GM04503 (cell line): Measurements from ENCODE around the gene IL1RAPL1.
"Not testable (repeated sequence)": the region's sequence is repeated elsewhere in the genome, so short reads cannot be mapped to it uniquely, and the experiment has no call there.

ENCODE experiments used
- DNase-seq: peaks from one replicate; pipeline ENCODE4 v3.0.0-alpha.2; 2012; ENCODE audit warnings: low read depth

Gene IL1RAPL1

GRCh38 chrX:29275928-29276327, 688.7 kb downstream of the IL1RAPL1 start:
- no peak for DNase-seq

DNA sequence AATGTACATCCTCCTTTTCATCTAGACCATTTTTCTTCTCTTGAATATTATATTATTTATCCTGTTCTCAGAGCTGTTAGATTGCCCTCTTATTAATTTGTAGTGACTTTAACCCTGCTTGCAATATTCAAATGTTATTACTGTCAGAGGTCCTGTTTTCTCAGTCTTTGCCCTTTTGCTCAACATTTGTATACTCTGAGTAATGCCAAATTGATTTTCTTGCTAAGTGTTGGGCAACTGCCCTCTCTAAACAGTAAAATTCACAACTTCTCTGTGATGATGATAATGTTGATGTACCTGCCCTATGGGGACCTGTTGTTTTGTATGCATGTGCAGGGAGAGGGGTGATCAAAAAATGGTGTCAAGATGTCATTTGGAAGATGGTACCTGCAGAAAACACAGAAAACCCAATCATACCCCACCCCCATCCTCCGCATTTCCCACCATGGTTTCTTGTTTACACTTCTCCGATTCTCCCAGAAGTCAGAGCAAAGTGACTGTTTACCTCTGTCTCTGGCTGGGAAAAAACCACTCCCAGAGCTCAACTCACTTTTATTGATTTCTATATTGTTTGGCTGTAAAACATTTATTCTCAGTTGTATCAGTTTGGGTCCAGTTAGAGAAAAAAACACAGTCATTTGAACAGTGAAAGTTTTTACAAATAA, 694.0 kb downstream of the IL1RAPL1 start:
- no peak for DNase-seq

DNA sequence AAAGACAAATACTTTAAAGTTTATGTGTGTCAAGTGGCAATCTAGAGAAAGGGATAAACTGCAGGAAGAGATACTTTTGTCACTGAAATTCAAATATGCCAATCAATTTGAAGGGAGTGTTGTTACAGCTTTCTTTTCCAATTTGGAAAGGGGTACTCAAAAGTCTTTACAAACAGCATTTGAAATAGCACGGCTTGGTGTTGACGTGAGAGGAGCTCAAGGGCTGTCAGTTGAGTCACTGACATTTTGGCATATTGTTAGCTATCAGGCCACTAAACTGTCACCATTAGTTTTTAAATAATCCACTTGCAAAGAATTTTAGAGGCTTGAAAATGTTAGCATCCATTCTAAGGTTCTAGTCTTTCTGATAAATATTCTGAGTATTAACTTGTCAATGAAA, 698.4 kb downstream of the IL1RAPL1 start:
- DNase-seq: no peak

- no peak for DNase-seq
These were observed 708.9 kb downstream of the IL1RAPL1 start for GRCh38 chrX:29295987-29296680.

- DNase-seq: no peak
These were observed 710.0 kb downstream of the IL1RAPL1 start for GRCh38 chrX:29297171-29297800.

DNA sequence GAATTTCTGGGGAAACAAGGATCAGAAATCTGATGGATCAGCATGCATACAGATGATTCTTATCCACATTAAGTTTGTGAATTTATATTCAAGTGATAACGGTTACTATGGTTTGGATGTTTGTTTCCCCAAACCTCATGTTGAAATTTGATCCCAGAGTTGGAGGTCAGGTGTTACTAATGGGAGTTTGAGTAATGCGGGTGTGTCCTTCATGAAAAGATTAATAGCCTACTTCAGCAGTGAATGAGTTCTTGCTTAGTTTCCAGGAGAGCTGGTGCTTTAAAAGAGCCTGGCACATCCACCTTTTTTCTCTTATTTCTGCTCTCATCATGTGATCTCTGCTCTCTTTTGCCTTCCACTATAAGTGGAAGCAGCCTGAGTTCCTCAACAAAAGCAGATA, 712.4 kb downstream of the IL1RAPL1 start:
- DNase-seq: no peak

DNA sequence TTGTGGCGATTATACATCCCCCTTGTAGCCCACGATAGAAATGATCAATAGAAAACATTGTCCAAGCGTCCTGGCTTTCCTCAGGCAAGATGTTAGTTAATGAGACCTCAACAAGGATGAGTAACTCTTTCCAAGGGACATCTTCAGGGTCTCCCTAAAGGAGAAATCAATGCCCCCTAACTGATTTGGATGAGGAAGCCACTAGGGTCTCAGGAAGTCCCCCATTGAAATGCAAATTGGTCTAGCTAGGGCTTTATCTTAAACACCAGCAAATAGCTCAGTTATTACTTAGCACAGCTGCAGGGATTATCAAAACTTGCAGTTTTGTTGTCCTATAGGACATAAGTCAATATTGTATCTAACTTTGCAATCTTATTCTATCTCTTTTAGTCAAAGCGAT, 721.5 kb downstream of the IL1RAPL1 start:
- DNase-seq: no peak

DNA sequence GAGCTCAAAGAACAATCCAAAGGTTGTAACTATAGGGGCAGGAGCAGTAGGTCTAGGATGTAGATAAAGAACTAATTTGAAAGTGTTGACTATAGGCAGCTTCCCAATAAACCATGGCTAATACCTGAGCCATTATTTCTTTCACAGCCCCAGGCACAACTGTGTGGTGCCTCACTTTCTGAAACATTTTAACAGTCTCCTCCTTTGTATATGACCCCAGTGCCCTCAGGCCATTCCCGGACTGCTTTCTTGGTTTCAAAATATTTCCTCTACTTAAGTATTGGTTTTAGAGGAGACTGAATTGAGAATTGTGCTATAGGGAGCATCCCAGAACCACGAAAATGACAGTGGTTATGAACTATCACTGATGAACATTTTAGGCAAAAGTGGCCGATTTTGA, 728.7 kb downstream of the IL1RAPL1 start:
- no peak for DNase-seq

DNA sequence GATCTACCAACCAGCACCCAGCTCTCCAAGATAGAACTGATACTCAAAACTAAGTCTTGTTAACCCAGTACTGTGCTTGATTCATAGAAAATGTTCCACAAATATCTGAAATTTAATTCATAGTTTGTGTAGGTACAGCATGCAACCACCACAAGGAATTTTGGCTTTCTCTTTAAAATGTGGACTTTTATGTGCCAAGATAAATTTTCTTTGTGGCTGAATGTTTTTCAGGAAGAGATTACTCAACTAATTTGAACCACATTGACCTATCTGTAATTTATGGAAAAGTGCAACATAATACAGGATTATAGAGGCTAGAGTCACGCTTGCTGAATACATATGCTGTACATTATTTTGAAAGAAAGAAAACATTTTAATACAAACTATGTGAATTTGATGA, 730.8 kb downstream of the IL1RAPL1 start:
- no peak for DNase-seq

- DNase-seq: not testable (repeated sequence)
These were observed 745.2 kb downstream of the IL1RAPL1 start for GRCh38 chrX:29332429-29332828.

- DNase-seq: not testable (repeated sequence)
These were observed 745.8 kb downstream of the IL1RAPL1 start for GRCh38 chrX:29333091-29333490.

DNA sequence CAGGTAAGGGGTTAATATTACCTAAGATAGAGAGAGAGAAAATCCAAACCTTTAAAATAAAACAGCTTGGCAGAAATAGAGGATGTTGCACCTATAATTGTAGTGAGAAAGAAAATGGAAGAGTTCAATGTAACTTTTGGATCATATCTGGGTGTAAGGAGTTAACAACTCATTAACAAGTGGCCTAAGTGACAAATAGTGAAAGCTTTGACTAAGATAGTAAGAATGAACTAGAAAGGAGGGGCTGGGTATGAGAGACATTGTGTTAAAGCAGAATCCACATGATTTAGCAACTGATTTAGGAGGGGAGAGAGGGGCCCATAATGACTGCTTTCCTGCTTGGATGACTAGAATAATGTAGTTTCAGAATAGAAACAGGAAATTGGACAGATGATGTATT, 761.0 kb downstream of the IL1RAPL1 start:
- DNase-seq: no peak

DNA sequence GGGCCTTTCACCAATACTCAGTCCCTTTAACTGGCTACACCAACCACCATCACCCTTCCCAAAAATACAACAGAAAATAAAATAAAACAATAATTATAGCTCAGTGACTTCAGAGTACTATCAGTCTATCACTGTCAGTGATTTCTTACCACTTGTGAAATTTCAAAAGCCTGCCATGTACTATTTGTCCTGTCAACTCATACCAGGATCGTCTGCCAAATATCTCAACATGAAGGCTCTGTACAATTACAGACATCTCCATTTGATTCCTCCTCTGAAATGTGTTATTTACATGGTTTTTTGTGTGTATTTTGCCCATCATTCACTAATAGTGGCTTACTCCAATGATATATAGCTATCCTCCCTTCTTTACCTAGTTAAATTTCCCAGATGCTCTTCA, 772.0 kb downstream of the IL1RAPL1 start:
- no peak for DNase-seq

DNA sequence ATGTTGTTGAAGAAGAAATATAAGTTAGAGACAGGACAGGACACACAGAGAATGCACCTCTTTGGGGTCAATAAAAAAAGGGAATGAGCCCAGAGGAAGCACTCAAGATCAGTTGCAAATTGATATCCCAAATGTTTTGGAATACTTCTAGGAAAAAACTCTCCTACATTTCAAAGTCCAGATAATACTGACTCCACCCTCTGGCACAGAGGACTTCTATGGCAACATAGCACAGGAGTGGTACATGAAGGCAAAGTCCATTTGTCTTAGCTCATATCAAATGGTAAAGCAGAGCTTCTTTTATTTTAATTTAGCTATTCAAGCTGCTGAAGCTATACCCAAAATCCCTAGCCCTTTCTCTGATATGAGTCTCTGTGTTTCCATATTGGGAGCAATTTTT, 787.5 kb downstream of the IL1RAPL1 start:
- not testable (repeated sequence) for DNase-seq

GRCh38 chrX:29376584-29376983, 789.3 kb downstream of the IL1RAPL1 start:
- no peak for DNase-seq

DNA sequence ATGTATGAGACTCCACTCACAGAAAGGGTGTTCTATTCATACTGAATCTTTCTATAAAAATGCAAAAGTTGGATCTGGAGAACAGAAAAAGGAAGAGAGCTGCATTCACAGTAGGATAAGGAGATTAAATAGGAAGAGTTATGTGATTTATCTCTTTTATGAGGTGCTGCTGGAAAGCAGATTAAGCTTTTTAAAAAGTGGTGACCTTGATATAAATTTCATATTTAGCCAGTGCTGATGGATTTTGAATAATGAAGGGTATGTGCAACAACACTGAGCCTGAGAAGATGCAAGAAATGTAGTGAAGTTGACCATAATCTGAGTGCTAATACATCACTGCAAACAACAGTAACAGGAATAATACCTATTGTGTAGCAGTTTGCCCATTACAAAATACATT, 795.6 kb downstream of the IL1RAPL1 start:
- no peak for DNase-seq

DNA sequence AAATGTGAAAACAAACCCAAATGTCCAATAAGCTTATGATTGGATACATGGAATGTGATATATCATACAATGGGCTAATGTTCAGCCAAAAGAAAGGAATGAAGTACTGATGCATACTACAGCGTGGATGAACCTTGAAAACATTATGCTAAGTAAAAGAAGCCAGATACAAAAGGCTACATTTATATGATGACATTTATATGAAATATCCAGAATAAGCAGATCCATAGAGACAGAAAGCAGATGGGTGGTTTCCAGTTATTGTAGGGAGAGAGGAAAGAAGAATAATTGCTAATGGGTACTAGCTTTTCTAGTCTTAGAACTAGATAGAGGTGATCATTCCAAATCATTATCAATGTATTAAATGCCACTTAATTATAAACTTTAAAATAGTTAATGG, 801.3 kb downstream of the IL1RAPL1 start:
- no peak for DNase-seq

- DNase-seq: peak; percentile 24
These were observed 810.3 kb downstream of the IL1RAPL1 start for GRCh38 chrX:29397506-29397905.

- no peak for DNase-seq
These were observed 820.1 kb downstream of the IL1RAPL1 start for GRCh38 chrX:29407357-29407756.

GRCh38 chrX:29419774-29420553, 832.7 kb downstream of the IL1RAPL1 start:
- no peak for DNase-seq

DNA sequence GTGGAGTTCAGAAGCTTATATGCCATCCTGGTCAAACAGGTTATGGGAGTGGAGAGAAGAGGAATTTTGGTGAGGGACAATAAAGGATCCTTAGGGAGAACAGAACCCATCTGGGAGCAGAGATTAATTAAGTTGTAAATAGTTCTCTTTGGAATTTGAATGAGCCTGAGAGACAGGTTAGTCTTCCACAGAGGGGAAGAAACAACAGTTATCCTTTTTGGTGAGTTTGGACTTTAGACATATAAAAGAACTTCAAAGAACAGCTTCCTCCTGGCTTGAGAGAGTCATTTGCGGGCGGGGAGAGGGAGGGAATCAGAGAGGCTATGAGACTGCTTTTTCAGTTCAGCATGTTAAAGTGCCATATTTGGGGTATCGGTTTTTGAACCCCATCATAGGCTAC, 834.8 kb downstream of the IL1RAPL1 start:
- no peak for DNase-seq

GRCh38 chrX:29431895-29432294, 844.6 kb downstream of the IL1RAPL1 start:
- no peak for DNase-seq

DNA sequence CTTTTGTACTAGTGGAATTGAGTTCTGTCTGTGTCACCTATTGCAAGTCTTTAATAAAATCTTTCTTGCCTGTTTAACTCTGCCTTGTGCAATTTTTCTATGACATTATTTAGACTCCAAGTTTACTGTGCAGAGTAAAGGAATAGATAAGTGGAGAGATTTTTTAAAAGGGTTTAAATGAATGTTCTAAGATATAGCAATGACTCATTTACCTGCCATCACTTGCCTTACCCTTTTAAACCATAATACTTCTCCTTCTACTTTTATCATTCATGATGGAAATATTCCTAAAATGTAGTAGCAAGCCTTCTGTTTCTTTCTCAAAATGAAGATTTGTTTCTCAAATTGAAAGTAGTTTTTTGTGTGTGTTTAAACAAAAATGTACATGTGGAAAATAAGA, 845.3 kb downstream of the IL1RAPL1 start:
- DNase-seq: no peak
